Measurements from ENCODE around the gene TIE1.

The TIE1 gene

DNA sequence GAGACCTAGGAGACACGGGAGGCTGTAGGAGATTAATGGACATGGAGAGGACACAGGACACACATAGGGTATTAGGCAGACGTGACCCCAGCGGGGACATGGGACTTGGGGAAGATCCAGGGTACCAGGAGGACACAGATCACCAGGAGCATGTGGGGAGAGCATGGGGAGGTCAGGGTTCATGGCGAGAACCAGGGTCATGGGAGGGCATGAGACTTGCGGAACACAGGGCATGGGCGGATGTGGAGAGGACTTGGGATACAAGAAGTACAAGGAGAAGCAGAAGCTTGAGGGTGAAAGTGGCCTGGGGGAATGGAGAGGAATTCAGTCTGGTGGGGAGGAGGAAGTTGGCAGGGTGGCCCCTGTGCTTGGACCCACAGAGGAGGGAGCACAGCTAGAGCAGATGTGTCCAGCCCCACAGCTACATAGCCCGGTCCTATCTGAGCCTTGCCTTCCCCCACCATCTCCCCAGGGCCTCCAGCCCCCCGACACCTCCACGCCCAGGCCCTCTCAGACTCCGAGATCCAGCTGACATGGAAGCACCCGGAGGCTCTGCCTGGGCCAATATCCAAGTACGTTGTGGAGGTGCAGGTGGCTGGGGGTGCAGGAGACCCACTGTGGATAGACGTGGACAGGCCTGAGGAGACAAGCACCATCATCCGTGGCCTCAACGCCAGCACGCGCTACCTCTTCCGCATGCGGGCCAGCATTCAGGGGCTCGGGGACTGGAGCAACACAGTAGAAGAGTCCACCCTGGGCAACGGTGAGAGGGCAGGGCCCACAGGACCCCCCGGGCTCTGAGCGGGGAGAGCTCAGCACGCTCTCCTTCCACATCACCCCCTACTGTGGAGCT, 12.1 kb downstream of the TIE1 start:
- DNase-seq (ENCODE audit: low read depth in 2 of 2): no peak

DNA sequence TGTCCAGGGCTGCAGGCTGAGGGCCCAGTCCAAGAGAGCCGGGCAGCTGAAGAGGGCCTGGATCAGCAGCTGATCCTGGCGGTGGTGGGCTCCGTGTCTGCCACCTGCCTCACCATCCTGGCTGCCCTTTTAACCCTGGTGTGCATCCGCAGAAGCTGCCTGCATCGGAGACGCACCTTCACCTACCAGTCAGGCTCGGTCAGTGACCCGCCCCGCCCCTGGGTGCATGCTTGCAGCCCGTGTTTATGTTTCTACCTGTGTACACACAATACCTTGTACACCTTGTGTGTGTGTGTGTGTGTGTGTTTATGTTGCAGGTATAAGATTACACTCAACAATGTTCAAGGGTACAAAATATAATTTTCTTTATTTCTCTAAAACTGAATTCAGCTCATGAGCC, 13.0 kb downstream of the TIE1 start:
- no peak for DNase-seq (ENCODE audit: low read depth in 2 of 2)

DNA sequence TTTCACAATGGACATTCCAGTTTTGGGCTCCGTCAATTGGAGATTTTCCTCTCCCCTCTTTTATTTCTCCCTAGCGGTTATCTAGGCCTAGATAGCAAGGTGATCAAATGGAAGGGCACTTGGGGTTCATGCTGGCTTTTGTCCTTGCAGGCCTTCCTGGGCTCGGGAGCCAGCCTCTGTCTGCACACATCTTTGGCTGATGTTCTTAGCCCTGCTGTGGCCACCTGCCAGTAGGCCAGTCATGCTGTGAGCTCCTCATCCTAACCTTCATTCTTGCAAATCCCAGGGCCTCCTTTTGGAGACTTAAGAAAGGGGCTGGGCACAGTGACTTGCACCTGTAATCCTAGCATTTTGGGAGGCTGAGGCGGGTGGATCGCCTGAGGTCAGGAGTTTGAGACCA, 13.5 kb downstream of the TIE1 start:
- no peak for DNase-seq (ENCODE audit: low read depth in 2 of 2)

- DNase-seq (ENCODE audit: low read depth in 2 of 2): no peak
These were observed 14.7 kb downstream of the TIE1 start for GRCh38 chr1:43315481-43315880.

- no peak for DNase-seq (ENCODE audit: low read depth in 2 of 2)
These were observed 15.4 kb downstream of the TIE1 start for GRCh38 chr1:43315963-43316737.

DNA sequence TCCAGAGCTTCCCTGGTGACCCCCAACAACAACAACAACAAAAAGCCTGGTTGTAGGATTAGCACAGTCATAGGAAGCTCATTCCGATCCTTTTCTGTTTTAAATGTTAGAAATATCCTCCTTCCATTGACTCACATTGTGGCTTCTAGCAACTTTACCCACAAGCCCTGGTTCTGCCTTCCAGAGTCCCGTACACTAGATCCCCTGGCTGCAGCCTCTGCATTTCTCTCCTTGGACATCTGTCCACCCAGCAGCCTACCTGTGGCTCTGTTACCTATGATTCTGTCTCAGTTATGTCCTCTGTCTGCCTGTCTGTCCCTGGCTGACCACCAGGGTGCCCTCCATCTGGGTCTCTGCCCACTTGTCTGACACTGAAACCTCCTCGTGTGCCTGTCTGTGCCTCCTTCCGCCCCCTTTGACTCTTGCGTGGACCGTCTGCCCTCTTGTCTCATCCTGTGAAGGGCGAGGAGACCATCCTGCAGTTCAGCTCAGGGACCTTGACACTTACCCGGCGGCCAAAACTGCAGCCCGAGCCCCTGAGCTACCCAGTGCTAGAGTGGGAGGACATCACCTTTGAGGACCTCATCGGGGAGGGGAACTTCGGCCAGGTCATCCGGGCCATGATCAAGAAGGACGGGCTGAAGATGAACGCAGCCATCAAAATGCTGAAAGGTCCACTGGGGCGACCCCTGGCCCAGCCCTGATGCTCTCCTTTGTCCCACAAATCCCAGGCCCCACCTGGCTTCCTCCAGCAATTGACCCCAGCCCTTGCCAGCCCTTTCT, 16.1 kb downstream of the TIE1 start:
- DNase-seq (ENCODE audit: low read depth in 2 of 2): no peak

DNA sequence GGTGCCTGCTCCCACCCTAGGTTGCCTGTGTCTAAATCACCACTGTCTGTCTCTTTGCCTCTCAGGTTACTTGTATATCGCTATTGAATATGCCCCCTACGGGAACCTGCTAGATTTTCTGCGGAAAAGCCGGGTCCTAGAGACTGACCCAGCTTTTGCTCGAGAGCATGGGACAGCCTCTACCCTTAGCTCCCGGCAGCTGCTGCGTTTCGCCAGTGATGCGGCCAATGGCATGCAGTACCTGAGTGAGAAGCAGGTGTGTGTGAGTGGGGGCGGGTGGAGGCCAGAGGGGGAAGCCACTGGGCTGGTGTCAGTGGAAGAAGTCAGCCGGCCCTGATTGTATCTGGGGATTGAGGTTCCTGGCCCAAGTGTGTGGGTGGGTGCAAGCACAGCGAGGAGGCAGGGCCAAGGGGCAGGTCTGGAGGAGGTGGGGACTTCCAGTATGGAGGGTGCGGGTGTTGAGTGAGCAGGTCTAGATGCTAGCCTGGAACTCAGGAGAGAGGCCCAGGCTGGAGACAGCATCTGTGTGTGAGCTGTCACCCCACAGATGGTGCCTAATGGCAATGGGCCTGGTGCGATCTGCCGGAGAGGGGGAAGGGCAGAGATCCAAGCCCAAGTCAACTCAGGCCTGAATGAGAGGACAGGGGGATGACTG, 17.2 kb downstream of the TIE1 start:
- DNase-seq (ENCODE audit: low read depth in 2 of 2): no peak

DNA sequence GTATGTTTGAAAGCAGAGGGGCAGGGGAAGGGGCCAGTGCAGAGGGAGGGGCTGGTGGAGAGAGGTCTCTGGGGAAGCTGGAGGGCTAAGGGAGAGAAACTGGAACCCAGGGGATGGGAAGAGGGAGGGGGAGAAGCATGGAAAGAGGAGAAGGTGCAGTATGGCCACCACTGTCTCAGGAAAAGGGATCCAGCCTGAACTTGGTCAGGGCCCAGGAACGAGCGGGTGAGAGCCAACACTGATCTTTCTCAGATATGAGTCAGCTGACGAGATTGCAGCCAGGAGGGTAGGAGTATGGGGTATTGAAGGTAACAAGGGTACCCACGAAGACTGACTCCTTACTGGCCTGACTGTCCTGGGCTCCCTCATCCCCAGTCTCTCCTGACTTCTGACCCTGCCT, 18.0 kb downstream of the TIE1 start:
- DNase-seq (ENCODE audit: low read depth in 2 of 2): no peak

GRCh38 chr1:43319288-43319687, 18.5 kb downstream of the TIE1 start:
- DNase-seq (ENCODE audit: low read depth in 2 of 2): no peak

GRCh38 chr1:43319766-43320165, 19.0 kb downstream of the TIE1 start:
- no peak for DNase-seq (ENCODE audit: low read depth in 2 of 2)

DNA sequence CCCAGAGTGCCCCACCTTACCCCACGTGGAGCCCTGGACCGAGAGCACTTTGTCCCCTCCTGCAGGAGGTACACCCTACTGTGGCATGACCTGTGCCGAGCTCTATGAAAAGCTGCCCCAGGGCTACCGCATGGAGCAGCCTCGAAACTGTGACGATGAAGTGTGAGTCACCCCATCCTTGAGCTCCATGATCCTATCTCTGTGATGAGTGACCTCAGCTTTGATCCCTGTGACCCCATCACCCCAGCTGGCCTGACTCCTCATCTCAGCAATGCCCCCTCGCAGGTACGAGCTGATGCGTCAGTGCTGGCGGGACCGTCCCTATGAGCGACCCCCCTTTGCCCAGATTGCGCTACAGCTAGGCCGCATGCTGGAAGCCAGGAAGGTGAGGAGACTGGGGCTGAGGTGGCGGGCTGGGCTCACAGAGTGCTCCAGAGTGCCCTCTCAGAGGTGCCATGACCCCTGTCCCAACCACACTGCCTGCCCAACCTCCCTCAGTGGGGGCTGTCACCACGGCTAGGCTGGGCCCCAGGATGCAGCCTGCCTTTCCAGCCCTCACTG, 20.6 kb downstream of the TIE1 start:
- no peak for DNase-seq (ENCODE audit: low read depth in 2 of 2)

- DNase-seq (ENCODE audit: low read depth in 2 of 2): no peak
These were observed 21.7 kb downstream of the TIE1 start for GRCh38 chr1:43322506-43322905.

GRCh38 chr1:43324810-43325209, 24.0 kb downstream of the TIE1 start:
- no peak for DNase-seq (ENCODE audit: low read depth in 2 of 2)

GRCh38 chr1:43325381-43325780, 24.6 kb downstream of the TIE1 start:
- DNase-seq (ENCODE audit: low read depth in 2 of 2): no peak

DNA sequence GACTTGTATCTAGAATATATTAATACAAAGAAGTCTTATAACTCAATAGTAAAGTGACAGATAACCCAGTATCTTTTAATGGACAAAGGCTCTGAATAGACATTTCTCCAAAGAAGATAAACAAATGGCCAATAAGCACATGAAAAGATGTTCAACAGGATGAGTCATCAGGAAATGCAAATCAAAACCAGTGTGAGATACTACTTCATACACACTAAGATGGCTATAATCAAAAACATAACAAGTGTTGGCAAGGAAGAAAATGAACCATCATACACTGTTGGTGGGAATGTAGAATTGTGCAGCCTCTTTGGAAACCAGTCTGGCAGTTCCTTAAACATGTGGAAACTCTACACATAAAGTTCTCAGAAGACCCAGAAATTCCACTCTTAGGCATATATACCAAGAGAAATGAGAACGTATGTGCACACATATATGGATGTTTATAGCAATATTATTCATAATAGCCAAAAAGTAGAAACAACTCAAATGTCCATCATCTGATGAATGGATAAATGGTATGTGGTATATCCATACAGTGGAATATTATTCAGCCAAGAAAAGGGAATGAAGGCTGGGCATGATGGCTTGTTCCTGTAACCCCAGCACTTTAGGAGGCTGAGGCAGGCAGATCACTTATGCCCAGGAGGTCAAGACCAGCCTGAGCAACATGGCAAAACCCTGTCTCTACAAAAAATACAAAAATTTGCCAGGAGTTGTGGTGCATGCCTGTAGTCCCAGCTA, 26.9 kb downstream of the TIE1 start:
- DNase-seq (ENCODE audit: low read depth in 2 of 2): no peak

DNA sequence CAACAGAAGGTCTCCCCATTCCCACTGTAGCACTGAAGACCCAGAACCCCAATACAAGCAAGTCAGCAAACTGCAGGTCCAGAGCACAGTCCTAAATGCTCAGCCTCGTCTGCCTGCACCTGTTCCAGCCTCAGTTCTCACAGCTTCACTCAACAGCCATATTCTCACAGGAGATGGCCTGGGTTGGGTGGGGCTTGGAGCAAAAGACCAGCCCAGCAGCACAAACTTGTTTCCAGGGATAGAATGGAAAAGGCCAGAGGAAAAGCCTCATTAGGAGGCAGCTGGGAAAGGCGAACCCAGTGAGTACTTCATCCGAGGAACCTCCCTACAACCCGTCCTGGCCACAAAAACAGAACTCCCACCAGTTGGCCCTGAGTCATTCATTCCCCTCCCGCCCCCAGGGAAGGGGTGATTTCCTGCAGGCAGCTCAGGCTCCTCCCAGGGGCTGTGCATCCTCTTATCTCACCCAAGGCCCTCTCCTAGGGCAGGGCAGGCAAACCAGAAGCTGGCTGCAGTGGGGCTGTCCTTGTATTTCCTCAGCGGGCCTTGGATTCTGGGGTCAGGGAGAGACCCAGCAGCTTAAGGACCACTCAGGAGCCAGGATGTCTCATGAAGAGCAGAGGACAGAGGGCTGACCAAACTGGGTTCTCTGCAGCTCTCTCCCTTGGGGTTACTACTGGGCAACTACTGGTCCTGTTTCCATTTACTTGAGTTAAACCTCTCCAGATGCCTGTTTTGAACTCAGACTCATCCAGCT, 29.4 kb downstream of the TIE1 start:
- no peak for DNase-seq (ENCODE audit: low read depth in 2 of 2)

DNA sequence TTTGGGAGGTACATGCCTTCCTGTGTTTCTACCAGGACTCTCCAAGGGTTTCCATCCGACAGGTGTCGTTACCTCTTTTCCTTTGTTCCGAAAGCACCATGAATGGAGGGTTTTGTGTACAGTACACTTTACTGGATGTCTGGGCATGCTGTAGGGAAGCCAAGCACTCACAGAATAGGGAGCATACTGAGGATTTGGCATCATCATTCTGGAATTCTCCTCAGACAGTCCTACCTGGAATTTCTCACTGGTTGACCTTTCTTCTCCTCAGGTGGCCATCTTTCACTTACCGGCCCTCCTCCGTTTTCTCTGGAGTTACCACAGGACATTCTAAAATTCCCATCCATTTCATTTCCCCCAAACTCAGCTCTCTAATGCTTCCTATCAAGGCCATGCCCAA, 30.9 kb downstream of the TIE1 start:
- DNase-seq (ENCODE audit: low read depth in 2 of 2): no peak

GRCh38 chr1:43334453-43335205, 33.8 kb downstream of the TIE1 start:
- no peak for DNase-seq (ENCODE audit: low read depth in 2 of 2)

GRCh38 chr1:43337588-43337987, 36.8 kb downstream of the TIE1 start, which contains the start of gene MPL:
Gene MPL (plus strand): TSS chr1:43337818. CDS start chr1:43337849, 31 bp downstream.
- no peak for DNase-seq (ENCODE audit: low read depth in 2 of 2)
